Activated naive CD8-positive, alpha-beta T cell treated with anti-CD3 and anti-CD28 coated beads, Interleukin-2, amount 50 U/mL, for 24 hours (primary cell): ENCODE measurements around the gene TCF7L2.

Experiments used
- ATAC-seq: fragments of 150-1000 bp; cut with Tn5 transposase; one replicate; pipeline ENCODE4 v1.10.0; 2021
- DNase-seq: peaks from one replicate; pipeline ENCODE4 v3.0.0; 2021
- H3K27ac Mint-ChIP-seq: one replicate; pipeline ENCODE4 v1.8.0; 2021; ENCODE audit warnings: mild to moderate bottlenecking, mixed read lengths
- H3K27me3 Mint-ChIP-seq: one replicate; pipeline ENCODE4 v1.8.0; 2021; ENCODE audit warnings: mixed read lengths
- H3K36me3 Mint-ChIP-seq: one replicate; pipeline ENCODE4 v1.8.0; 2021; ENCODE audit warnings: low read depth, mixed read lengths
- H3K4me1 Mint-ChIP-seq: one replicate; pipeline ENCODE4 v1.8.0; 2021; ENCODE audit warnings: mixed read lengths
- H3K4me3 Mint-ChIP-seq: one replicate; pipeline ENCODE4 v1.8.0; 2021; ENCODE audit warnings: mild to moderate bottlenecking, moderate library complexity, mixed read lengths
- H3K9me3 Mint-ChIP-seq: one replicate; pipeline ENCODE4 v1.8.0; 2021; ENCODE audit warnings: mixed read lengths

Gene TCF7L2

GRCh38 chr10:113038183-113038582 lies 88.1 kb downstream of the TCF7L2 start:
- peaks cover 1% of the 10 kb centered on the region for H3K27me3 Mint-ChIP-seq
- ATAC-seq (no peak), DNase-seq (no peak)
- H3K4me3 Mint-ChIP-seq: no peak overlapping the region
- H3K9me3 Mint-ChIP-seq: no peaks in the 10 kb centered on the region
- H3K36me3 Mint-ChIP-seq: peaks cover 2% of the 10 kb centered on the region
- H3K27ac Mint-ChIP-seq: no peak overlapping the region
- no peaks in the 10 kb centered on the region for H3K4me1 Mint-ChIP-seq

GRCh38 chr10:113038985-113039384 lies 88.9 kb downstream of the TCF7L2 start:
- ATAC-seq (no peak), DNase-seq (no peak)
- no peak overlapping the region for H3K27ac Mint-ChIP-seq
- no peak overlapping the region for H3K4me3 Mint-ChIP-seq
- H3K27me3 Mint-ChIP-seq: peaks cover 1% of the 10 kb centered on the region
- H3K36me3 Mint-ChIP-seq: peaks cover 2% of the 10 kb centered on the region
- H3K4me1 Mint-ChIP-seq: no peaks in the 10 kb centered on the region
- H3K9me3 Mint-ChIP-seq: no peaks in the 10 kb centered on the region

DNA sequence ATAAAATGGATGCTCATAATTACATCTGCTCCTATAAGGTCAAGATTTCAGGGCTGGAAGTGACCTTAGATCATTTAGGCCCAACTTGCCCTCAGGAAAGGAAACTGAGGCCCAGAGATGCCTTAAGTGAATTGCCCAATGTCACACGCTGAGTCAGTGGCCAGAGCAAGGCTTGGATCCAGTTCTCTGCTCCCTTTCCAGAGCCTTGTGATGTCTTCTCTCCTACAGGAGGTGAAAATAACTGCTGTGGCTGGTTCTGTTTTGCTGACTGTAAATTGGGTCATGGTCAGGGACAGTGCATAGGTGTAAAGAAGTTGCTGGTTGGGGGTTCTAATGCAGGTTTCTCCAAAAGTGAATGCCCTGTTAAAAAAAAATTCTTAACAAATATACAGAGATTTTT lies 91.3 kb downstream of the TCF7L2 start:
- Mint-ChIP-seq H3K9me3 (no peaks in the 10 kb centered on the region), H3K4me1 (no peaks in the 10 kb centered on the region), H3K36me3 (peaks cover 2% of the 10 kb centered on the region), H3K27me3 (peaks cover 5% of the 10 kb centered on the region), H3K4me3 (no peak overlapping the region), H3K27ac (no peak overlapping the region)
- DNase-seq (no peak), ATAC-seq (no peak)

GRCh38 chr10:113041841-113042750 lies 92.0 kb downstream of the TCF7L2 start:
- H3K4me3 Mint-ChIP-seq: no peak overlapping the region
- H3K36me3 Mint-ChIP-seq: peaks cover 2% of the 10 kb centered on the region
- DNase-seq (no peak), ATAC-seq (no peak)
- H3K4me1 Mint-ChIP-seq: no peaks in the 10 kb centered on the region
- H3K9me3 Mint-ChIP-seq: no peaks in the 10 kb centered on the region
- H3K27ac Mint-ChIP-seq: no peak overlapping the region
- peaks cover 5% of the 10 kb centered on the region for H3K27me3 Mint-ChIP-seq

GRCh38 chr10:113042868-113043267 lies 92.8 kb downstream of the TCF7L2 start:
- Mint-ChIP-seq H3K36me3 (peaks cover 2% of the 10 kb centered on the region), H3K4me1 (no peaks in the 10 kb centered on the region), H3K9me3 (no peaks in the 10 kb centered on the region), H3K4me3 (no peak overlapping the region), H3K27ac (no peak overlapping the region), H3K27me3 (peaks cover 5% of the 10 kb centered on the region)
- DNase-seq: no peak
- ATAC-seq: no peak

GRCh38 chr10:113044016-113044755 lies 94.1 kb downstream of the TCF7L2 start:
- no peaks in the 10 kb centered on the region for H3K9me3 Mint-ChIP-seq
- no peak overlapping the region for H3K4me3 Mint-ChIP-seq
- H3K27ac Mint-ChIP-seq: no peak overlapping the region
- no peak for ATAC-seq
- no peak for DNase-seq
- H3K36me3 Mint-ChIP-seq: peaks cover 2% of the 10 kb centered on the region
- H3K27me3 Mint-ChIP-seq: peaks cover 6% of the 10 kb centered on the region
- H3K4me1 Mint-ChIP-seq: no peaks in the 10 kb centered on the region

DNA sequence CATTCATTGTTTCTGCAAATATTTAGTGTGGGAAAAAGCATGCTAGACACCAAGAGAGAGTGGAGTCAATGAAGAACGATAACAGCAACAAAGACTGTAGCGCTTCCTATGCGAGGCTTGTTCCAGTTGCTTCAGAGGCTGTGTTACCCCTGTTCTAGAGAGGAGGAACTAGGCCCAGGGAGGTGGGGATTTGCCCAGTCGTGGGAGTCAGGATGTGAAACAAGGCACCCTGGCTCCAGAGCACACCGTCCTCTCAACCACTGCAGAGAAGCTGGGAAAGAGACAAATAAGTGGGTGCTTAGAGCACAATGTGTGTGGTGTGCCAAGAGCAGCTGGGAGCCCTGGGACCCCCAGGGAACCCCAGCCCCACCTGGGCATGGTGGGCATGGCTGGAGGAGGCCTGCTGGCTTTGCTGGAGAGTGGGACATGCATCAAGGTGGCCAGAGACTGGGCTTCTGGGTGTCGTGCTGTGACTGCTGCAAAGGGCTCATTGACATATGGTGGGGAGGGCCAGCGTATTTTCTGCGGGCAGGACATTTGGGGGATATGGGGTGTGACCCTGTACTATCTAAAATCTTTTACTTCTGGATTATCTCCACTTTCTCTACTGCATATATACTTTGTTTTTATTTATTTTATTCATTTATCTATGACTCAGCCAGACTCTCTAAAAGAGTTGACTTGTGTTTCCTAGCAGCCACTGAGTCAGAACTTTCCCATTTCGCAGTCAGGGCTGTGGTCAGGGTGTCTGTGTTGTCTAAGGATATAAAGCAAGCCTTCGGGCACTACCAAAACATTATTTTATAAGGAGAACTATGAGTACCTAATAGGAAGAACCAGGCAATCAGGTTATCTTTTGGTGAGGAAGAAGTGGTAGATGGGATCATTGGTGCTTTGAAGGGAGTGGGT lies 95.4 kb downstream of the TCF7L2 start:
- DNase-seq (no peak), ATAC-seq (peak; percentile 46)
- H3K9me3 Mint-ChIP-seq: no peaks in the 10 kb centered on the region
- H3K27ac Mint-ChIP-seq: no peak overlapping the region
- H3K4me1 Mint-ChIP-seq: peaks cover 6% of the 10 kb centered on the region
- H3K36me3 Mint-ChIP-seq: peaks cover 3% of the 10 kb centered on the region
- H3K4me3 Mint-ChIP-seq: no peak overlapping the region
- H3K27me3 Mint-ChIP-seq: peaks cover 9% of the 10 kb centered on the region

GRCh38 chr10:113047151-113047550 lies 97.1 kb downstream of the TCF7L2 start:
- DNase-seq (no peak), ATAC-seq (no peak)
- H3K36me3 Mint-ChIP-seq: peaks cover 2% of the 10 kb centered on the region
- no peak overlapping the region for H3K27ac Mint-ChIP-seq
- no peaks in the 10 kb centered on the region for H3K9me3 Mint-ChIP-seq
- H3K27me3 Mint-ChIP-seq: peaks cover 12% of the 10 kb centered on the region
- H3K4me3 Mint-ChIP-seq: no peak overlapping the region
- peaks cover 20% of the 10 kb centered on the region for H3K4me1 Mint-ChIP-seq

GRCh38 chr10:113047605-113047962 lies 97.5 kb downstream of the TCF7L2 start:
- Mint-ChIP-seq H3K4me3 (no peak overlapping the region), H3K4me1 (peaks cover 20% of the 10 kb centered on the region), H3K9me3 (no peaks in the 10 kb centered on the region), H3K36me3 (peaks cover 2% of the 10 kb centered on the region), H3K27ac (no peak overlapping the region), H3K27me3 (peaks cover 12% of the 10 kb centered on the region)
- no peak for ATAC-seq
- no peak for DNase-seq

- Mint-ChIP-seq H3K36me3 (peaks cover 2% of the 10 kb centered on the region), H3K27me3 (peaks cover 14% of the 10 kb centered on the region), H3K27ac (no peak overlapping the region), H3K9me3 (no peaks in the 10 kb centered on the region), H3K4me1 (peaks cover 20% of the 10 kb centered on the region), H3K4me3 (no peak overlapping the region)
- DNase-seq: no peak
- no peak for ATAC-seq
These were observed 98.1 kb downstream of the TCF7L2 start for GRCh38 chr10:113047963-113048781.

GRCh38 chr10:113049881-113050280 lies 99.8 kb downstream of the TCF7L2 start:
- Mint-ChIP-seq H3K27me3 (peaks cover 12% of the 10 kb centered on the region), H3K4me1 (peaks cover 20% of the 10 kb centered on the region), H3K36me3 (peaks cover 2% of the 10 kb centered on the region), H3K4me3 (no peak overlapping the region), H3K9me3 (no peaks in the 10 kb centered on the region), H3K27ac (no peak overlapping the region)
- no peak for DNase-seq
- no peak for ATAC-seq

GRCh38 chr10:113052076-113052830 lies 102.2 kb downstream of the TCF7L2 start:
- ATAC-seq: no peak

GRCh38 chr10:113053091-113053490 lies 103.0 kb downstream of the TCF7L2 start:
- Mint-ChIP-seq H3K36me3 (peaks cover 2% of the 10 kb centered on the region), H3K9me3 (no peaks in the 10 kb centered on the region), H3K27me3 (peaks cover 11% of the 10 kb centered on the region), H3K4me1 (peaks cover 20% of the 10 kb centered on the region), H3K4me3 (no peak overlapping the region), H3K27ac (no peak overlapping the region)
- ATAC-seq: no peak
- DNase-seq: no peak

More at GRCh38 chr10:113052076-113052830, 102.2 kb downstream of the TCF7L2 start:
- H3K4me1 Mint-ChIP-seq: peaks cover 20% of the 10 kb centered on the region
- peaks cover 2% of the 10 kb centered on the region for H3K36me3 Mint-ChIP-seq
- no peak overlapping the region for H3K27ac Mint-ChIP-seq
- DNase-seq: no peak
- H3K9me3 Mint-ChIP-seq: no peaks in the 10 kb centered on the region
- H3K27me3 Mint-ChIP-seq: peaks cover 11% of the 10 kb centered on the region
- no peak overlapping the region for H3K4me3 Mint-ChIP-seq
